ENCODE results near the gene FAM9A. TPM values are rescaled to one million over a fixed set of nuclear protein-coding genes. Genes with fewer than 3 reads are reported as not detected.
A peak's percentile ranks its signal among the peaks of the same experiment; 100 is the strongest.

FAM9A gene
- total RNA-seq (2014; rRNA removed), result not detected in 2 replicates
- not detected for polyA plus RNA-seq (2012)

DNA sequence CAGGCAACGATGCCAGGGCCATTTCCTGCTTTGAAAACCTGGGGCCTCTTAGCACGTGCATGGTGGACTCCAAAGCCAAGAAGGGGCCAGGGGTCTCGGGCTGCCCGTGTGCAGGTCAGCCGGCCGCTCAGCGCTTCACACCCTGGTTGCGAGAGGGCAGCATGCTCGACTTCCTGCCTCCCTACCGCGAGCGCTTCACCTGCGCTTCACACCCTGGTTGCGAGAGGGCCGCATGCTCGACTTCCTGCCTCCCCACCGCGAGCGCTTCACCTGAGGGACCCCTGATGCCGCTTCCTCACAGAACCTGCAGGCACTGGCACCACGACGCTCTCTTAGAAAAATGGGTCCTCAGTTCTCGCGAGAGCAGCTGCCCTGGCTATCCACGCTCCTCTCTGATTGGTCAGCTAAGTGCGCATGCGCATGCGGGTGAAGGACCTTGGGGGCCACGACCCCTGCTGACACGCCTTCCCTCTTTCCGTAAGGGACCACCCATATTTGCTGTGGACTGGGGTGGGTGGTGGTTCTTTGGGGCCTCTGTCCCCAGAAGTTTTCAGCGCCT, at the start of gene FAM9A:
FAM9A (minus strand) TSS at position 343 of the 559 bp plus-strand sequence. CDS start 1,212 bp downstream, outside the sequence.
- DNase-seq (ENCODE audit: low read depth), result no peak

DNA sequence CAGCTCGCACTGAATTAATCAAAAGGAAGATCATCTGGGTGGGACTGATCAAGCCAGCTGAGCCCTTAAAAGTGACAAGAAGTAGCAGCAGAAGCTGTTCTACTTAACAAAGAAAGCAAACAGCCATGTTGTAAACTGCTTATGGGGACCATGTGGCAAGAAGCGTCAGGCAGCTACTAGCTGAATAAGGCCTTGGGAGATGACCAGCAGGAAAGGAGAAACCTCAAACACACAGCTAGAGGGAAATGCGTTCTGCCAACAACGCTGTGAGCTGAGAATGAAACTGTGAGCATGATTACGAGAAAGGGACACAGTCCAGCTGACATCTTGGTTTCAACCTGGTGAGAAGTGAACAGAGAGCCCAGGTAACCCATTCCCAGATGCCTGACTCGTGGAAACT, 49.3 kb upstream of the FAM9A start:
- DNase-seq (ENCODE audit: low read depth), result no peak

DNA sequence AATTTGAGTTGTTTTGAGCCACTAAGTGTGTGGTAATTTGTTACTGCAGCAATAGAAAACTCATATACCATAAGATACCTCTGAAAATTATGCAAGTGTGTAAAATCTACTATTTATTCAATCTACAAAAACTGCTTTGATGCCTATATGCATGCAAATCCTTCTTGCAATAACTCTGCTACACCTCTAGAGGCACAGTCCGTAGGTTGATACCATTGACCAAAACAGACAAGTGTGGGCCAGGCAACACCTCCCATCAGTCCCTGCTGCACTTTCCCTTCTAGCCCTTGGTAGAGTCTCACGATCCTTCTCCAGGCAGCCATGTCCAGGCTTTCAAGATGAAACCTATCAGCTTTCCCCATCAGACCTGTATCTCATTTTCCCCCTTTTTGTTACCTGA, 48.8 kb upstream of the FAM9A start:
- no peak for DNase-seq (ENCODE audit: low read depth)

DNA sequence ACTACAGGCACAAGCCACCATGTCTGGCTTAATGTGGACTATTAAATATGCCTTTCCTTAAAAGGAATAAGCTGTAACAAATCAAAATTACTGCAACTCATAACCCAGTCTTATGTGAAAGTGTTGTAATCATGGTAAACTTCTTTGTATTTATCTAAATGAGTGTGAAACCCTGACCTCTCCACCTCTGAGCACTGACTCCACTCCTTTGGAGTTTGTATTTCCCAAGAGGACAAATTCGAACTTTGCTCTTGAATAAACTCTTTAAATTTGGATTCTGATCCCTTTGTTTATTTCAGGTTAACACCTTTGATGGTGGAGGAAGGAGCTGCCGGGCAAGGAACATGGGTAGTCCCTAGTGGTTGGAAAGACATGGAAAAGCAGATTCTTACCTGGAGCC, 48.3 kb upstream of the FAM9A start:
- peak; percentile 8 for DNase-seq (ENCODE audit: low read depth)

DNA sequence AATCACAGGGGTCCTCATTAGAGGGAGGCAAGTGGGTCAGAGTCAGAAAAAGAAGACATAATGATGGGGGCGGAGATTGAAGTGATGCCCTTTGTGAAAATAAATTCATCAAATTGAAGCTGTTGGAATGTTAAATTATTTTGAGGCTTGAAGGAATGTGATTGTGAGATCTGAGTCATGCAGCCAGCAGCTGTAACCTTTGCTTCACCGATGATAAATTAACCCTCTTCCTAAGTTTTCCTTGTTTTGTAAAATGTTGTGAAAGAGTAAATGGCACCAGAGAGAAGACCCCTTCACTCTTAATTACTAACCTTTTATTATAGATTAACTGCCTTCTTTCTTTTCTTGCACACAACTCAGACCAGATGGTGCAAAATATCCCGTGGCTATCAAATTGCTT, 47.7 kb upstream of the FAM9A start:
- peak; percentile 37 for DNase-seq (ENCODE audit: low read depth)

DNA sequence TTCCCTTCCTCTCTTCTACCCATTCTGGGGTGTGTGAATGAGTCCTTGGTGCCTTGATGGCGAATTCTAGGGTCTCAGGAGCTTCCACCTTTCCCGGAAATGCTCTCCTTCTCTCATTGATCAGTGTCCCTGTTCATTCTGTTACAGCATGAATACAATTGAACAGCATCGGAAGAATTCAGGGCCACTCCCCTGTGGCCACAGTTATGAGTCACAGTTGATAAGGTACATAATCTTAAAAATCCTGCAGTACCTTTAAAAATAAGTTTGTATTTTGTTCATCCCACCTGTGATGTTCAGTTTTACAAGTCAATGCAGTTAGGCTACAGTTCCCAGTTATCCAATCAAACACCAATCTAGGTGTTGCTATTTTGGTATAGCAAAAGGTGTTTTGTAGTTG, 47.3 kb upstream of the FAM9A start:
- no peak for DNase-seq (ENCODE audit: low read depth)

DNA sequence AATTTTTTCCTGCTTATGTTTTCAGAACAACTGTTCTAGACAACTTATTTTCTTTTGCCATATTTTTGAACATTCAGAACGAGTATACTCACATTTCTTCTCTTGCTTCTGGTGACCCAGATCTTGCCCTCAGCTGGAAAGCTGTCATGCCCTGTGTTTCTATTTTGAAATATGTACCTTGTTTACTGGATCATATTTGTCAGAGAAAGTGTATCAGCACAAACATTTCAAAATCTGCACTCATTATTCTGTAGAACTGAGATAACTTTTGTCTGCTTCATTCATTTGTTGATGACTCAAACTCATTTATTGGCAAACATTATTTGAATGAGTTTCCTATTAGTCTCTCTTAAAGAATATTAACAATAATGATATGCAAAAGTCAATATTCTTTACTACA, 46.2 kb upstream of the FAM9A start:
- DNase-seq (ENCODE audit: low read depth), result peak; percentile 11

DNA sequence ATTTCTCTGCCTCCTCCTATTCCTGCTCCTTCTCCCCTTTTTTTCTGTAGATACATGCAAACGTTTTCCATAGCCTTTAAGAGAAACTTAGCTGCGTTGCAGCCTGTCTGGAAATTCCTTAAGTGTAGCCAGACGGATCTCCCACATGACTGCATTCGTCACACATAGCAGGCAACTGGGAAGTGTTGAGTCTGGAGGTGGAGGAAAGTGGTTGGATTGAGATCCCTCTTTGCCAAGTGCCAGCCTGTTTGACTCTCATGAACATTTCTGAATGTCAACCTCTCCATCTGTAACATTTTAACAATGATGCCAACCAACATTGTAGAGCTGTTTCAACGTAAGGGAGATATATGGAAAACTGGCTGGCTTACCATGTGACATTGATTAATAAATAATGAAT, 45.1 kb upstream of the FAM9A start:
- no peak for DNase-seq (ENCODE audit: low read depth)

DNA sequence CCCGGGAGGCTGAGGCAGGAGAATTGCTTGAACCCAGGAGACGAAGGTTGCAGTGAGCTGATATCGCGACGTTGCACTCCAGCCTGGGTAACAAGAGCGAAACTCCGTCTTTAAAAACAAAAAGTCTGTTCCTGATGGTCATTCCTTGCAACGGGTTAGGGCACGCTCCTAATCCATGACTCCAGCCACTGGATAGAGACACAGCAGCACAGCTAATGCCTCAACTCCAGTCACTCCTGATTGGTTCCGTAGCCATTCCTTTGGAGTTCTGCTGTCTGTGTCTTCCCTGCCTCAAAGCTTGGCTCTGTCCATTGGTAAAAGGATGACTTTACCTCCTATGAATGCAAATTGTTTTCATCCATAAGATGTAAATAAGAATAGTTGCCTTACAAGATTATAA, 44.3 kb upstream of the FAM9A start:
- no peak for DNase-seq (ENCODE audit: low read depth)

DNA sequence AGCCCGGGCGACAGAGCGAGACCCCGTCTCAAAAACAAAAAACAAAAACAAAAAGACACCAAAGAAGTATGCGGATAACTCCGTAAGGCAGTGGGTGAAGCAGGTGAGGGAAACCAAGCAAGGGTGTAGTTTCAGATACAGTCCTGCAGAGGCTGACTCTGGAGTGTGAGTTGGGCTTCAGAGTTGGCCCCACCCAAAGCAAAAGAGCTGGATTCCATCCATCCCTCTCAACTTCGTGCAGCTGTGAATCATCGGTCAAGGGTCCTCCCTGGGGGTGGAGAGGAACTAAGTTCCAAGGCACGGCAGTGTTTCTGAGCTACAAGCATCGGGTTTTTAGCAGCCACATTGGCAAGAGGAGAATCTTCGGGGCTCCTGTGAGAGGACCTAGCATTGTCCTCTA, 43.9 kb upstream of the FAM9A start:
- peak; percentile 17 for DNase-seq (ENCODE audit: low read depth)

DNA sequence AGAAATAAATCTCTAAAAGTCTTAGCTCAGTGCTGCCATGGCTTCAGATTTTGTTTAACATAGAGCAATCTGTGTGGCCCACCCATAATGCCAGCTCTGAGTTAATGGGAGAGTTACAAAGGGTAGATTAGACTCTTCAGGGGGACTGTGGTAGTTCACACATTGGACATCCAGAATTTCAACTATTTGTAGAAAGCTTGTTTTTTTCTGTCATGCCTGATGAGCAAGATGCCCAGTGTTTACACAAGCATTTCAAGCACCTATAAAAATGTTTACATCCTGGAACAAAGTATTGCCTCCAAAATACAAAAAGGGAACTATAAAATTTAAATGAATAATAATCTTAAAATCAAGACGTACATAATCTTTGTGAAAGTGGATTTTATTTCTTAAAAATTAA, 43.0 kb upstream of the FAM9A start:
- no peak for DNase-seq (ENCODE audit: low read depth)

DNA sequence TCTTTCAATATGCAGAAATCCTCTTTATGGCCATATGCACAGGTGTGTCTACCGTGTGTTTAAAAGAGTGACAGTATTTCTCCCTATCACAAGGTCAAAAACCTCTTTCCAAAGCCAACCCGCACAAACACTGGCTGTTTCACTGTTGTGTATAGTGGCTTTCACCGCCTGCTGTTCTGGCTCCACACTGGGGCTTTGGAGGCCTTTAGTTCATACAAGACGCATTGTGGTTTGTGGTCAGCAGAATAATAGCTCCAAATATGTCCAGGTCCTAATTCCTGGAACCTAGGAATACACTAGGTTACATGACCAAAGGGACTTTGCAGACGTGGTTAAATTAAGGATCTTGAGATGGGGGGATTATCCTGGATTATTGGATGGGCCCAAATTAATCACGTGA, 40.7 kb upstream of the FAM9A start:
- DNase-seq (ENCODE audit: low read depth), result peak; percentile 20

DNA sequence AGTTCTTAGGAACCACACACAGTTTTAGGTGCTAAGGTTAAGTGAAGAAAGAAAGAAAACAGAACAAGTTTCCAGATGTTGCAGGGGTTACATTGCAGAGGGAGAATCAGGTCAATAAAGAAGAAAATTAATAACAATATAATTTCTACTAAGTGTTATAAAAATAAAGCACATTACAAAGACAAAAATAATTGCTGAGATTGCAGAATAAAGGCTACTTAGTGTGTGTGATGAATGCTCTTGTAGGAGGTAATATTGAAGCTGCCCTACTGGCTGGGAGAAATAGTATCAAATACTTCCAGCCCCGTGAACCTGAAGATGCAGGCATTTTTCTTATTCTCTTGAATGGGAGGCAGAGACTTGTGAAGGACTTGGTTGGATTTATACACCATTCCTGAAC, 33.2 kb upstream of the FAM9A start:
- no peak for DNase-seq (ENCODE audit: low read depth)

DNA sequence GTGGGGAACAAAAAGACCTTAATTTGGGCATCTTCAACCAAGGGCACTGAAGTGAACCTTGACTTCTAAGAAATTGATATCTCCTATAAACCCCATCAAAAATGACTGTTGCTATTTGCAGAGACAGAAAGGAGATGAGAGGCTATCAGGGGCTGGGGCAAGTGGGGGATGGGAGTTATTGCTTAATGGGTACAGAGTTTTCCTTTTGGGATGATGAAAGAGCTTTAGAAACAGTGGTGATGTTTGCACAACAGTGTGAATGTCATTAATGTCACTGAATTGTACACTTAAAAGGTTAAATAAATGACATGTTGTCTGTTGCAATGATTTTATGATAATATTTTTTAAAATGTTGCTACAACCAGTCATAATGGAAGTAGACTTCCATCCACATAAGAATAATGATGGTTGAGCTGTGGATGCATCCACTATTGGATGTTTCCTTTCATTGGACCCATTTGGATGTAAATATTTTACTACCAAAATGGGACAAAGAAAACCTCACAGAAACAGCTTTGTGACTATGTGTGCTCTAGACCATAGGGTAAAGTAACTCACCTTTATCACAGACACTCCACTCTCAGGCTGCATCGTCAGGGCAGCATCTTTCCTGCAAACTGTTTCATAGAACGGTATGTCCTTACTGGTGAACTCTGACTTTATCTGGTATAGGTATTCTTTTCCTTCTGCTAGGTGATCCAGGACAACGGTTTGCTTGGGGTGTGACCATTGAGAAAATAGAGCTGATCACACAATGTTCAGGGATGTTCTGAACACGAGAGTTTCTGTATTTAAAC, 31.6 kb upstream of the FAM9A start:
- no peak for DNase-seq (ENCODE audit: low read depth)

DNA sequence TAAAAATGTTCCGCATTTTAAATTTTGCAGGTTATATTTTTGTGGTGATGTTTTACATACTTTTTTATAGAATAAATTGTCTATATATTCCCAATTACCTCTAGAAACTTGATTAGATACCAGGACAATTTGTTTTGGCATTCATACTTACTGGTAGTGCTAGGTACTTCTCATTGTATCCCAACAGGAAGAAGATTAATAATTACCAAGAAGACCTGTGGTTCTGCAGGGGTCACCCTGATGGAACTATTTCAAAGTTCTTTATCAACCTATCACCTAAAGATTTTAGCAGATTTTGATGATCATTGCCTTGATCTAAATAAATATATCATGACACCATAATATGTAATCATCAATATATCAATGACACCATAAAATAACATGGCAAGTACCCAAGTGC, 22.5 kb upstream of the FAM9A start:
- DNase-seq (ENCODE audit: low read depth), result no peak

DNA sequence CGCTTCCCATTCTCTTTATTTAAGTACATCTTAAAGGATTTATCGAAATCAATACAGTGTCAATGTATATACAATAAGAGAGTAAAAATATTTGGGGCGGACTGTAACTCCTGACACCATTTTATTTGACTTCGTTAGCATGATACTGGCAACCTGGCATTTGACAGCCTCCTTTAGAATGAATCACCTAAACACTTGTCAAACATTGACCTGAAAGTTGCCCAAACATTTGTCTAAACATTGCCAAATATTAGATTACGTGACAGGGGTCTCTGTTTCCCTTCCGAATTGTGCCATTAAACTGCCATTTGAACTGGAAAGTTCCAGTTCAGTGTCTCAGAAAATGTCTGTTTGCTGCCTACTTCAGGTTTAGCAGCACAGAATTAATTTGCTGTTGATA, 20.8 kb upstream of the FAM9A start:
- DNase-seq (ENCODE audit: low read depth), result no peak

DNA sequence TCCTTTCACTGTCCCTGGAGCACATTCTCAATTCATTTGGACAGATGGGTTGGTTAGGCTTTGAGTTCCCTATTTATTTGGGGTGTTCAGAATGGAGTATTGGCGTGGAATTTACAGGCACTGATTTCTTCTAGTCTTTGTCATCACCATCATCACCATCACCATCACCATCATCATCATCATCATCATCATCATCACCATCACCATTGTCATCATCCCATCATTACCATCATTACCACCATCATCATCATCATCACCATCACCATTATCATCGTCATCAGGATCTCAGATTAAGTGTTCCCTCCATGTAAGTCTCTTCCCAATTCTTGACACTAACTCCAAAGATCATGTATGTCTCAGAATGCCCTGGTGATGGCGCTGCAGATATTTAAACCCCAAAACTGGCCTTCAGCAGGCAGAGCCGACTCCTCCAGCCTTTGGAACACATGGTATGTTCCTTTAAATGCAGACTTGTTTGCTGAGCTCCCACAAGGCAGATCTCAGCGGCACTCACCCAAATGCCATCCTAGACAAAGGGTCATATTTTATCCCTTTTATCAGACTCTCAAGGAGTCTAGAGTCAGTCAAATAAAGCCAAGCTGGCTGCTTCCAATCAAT, 19.8 kb upstream of the FAM9A start:
- peak; percentile 13 for DNase-seq (ENCODE audit: low read depth)

DNA sequence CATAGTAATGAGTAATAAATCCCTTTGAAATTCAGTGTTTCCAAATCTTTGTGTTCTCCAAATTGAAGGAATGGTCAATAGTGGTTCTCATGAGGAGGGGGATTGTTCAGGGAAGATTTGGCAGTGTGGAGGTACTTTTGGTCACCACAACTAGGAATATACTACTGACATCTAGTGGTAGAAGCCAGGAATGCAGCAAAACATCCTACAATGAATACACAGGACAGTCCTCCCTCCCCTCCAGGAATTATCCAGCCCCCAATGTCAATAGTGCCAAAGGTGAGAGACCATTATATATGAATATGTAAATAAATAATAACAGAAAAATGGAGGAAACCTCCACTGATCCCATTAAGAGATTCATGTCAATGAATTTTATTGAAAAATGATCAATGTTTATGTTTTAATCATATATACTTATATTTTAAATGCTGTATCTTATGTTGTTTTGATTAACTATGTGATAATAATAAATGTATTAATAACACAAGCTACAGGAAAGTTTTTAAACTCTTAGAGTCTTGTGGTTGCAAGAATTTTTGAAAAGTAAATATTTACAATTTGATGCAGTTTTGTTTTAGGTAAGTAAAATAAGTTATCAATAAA, 14.4 kb upstream of the FAM9A start:
- peak; percentile 23 for DNase-seq (ENCODE audit: low read depth)

DNA sequence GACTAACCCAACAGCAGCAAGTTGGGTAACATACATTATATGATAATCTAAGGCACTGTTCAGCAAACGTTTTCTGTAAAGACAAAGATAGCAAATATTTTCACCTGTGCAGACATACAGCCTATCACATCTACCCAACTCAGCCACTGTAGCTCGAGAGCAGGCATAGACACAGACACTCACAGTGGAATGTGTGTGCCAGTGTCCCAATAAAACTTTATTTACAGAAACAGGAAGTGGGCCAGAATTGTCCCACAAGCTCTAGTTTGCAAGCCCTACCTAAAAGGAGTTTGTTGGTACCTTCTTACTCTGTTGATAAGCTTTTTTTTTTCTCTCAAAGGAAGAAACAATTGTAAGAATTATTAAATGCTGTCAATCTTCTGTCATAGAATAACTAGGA, 11.9 kb upstream of the FAM9A start:
- DNase-seq (ENCODE audit: low read depth), result no peak

DNA sequence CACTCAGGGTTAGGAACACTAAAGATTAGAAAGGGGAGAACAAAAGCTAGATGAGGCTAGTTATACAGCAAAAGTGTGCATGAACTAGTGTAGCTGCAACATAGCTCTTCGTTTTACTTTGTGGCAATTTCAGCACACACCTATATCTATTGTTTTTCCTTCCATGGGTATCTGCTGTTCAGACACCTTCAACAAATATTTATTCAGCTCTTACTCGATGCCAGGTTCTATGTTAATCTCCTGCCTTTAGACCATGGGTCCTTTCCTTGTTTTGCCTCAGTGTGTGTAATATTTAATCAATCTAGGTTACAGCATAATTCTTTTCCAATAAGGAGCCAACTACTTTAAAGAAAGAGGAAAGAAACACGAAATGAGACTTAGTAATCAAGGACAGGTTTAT, 10.4 kb upstream of the FAM9A start:
- DNase-seq (ENCODE audit: low read depth), result no peak

DNA sequence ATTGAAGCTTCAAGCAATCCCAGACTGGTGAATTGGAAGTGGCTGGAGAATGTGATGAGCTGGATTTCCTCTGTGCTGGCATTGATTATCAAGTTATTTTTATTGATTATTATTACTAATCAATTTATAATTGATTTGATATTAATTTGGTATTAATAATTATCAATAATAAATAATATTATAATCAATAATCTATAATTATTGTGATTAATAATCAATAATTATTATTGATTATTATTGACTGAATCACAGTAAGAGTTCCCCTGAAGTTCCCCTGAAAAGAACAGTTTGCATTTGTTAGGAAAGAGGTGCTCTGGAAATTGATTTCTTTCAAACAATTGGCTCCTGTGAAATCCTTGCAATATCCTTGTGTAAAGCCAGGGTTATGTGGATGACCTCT, 7.5 kb upstream of the FAM9A start:
- DNase-seq (ENCODE audit: low read depth), result no peak

DNA sequence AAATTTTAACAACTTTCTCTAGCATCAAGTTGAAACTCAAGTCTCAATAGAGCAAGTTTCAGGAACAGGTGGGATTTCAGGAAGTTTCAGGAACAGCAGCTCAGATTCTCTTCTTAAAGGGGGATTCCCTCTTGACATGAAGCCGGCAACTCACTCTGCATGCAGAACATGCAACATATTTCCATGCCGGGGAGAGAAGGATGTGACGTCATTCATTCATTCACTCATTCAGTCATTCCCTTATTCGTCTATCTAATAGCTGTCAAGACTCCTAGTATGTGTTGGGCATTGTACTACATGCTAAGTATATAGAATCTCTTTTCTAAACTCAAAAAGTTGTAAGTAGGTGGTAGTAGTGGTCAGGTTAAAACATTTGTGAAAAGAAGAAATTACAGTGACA, 4.8 kb upstream of the FAM9A start:
- DNase-seq (ENCODE audit: low read depth), result no peak

DNA sequence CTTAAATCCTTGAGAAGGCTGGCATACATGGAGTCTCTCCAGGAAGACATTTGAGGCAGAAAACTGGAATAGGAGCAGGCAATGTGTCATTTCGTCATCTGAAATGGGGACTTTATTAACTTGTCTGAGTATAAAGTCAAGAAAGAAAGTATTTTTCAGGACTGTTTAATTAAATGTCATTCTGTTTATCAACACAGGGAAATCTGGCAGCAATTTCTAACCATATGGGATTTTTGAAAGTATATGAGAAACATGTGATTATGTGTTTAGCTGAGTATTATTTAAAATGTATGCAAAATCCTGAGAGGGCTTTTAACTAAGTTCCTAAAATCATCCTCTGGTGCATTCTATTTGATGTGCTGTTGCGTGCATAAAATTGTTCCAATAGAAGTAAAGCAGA, 3.9 kb upstream of the FAM9A start:
- DNase-seq (ENCODE audit: low read depth), result no peak

All from LHCN-M2 (cell line).